ENCODE data around the gene ADGRB3.

DNA sequence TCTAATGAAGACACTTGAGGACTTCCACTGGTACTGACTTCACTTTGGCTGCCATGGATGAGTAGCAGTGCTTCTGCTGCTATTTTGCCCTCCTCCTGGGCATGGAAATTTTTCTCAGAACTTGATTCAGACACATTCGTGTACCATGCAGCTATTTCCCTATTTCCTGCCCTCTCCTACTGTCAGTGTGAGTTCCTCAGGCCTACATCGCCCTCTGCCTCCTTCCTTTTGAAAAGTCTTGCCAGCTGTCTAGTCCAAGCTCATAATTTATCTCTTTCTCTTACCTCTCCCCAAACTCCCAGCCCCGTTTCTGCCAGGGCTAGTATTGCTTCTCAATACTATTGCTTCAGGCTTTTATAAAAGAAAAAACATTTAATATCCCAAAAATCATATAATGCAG is 470.2 kb downstream of the ADGRB3 start:
- TF ChIP-seq, protein P1, sequence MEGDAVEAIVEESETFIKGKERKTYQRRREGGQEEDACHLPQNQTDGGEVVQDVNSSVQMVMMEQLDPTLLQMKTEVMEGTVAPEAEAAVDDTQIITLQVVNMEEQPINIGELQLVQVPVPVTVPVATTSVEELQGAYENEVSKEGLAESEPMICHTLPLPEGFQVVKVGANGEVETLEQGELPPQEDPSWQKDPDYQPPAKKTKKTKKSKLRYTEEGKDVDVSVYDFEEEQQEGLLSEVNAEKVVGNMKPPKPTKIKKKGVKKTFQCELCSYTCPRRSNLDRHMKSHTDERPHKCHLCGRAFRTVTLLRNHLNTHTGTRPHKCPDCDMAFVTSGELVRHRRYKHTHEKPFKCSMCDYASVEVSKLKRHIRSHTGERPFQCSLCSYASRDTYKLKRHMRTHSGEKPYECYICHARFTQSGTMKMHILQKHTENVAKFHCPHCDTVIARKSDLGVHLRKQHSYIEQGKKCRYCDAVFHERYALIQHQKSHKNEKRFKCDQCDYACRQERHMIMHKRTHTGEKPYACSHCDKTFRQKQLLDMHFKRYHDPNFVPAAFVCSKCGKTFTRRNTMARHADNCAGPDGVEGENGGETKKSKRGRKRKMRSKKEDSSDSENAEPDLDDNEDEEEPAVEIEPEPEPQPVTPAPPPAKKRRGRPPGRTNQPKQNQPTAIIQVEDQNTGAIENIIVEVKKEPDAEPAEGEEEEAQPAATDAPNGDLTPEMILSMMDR (IDR thresholded peaks at IDR 0.05) = no peak
- TF ChIP-seq POLR2A (IDR thresholded peaks at IDR 0.05) = no peak
- no peak for TF ChIP-seq POLR2AphosphoS5 (IDR thresholded peaks at IDR 0.05; ENCODE audit: insufficient read depth in 1 of 2, low read depth in 1 of 2)
